ENCODE measurements around the gene ANKRD9.

ANKRD9 gene

GRCh38 chr14:102506626-102506925, 3.0 kb downstream of the ANKRD9 start:
- no peak for TF ChIP-seq CREB1 (IDR thresholded peaks at IDR 0.05; ENCODE audit: low read depth)
- no peak for TF ChIP-seq FOXM1 (IDR thresholded peaks at IDR 0.05; ENCODE audit: borderline replicate concordance, low read depth)
- no peak for TF ChIP-seq TAF1 (IDR thresholded peaks at IDR 0.05; ENCODE audit: low read depth)
- TF ChIP-seq TEAD4 (IDR thresholded peaks at IDR 0.05) = no peak
- TF ChIP-seq NFIC (IDR thresholded peaks at IDR 0.05) = no peak
- TF ChIP-seq EGR1 (IDR thresholded peaks at IDR 0.05) = no peak
- TF ChIP-seq YY1 (IDR thresholded peaks at IDR 0.05; ENCODE audit: low read depth) = no peak

GRCh38 chr14:102505775-102506625, 3.6 kb downstream of the ANKRD9 start:
- no peak for TF ChIP-seq REST (IDR thresholded peaks at IDR 0.05; ENCODE audit: low read depth)
- no peak for TF ChIP-seq CREB1 (IDR thresholded peaks at IDR 0.05; ENCODE audit: low read depth)
- no peak for TF ChIP-seq FOXM1 (IDR thresholded peaks at IDR 0.05; ENCODE audit: borderline replicate concordance, low read depth)
- no peak for TF ChIP-seq TEAD4 (IDR thresholded peaks at IDR 0.05)
- TF ChIP-seq EP300 (IDR thresholded peaks at IDR 0.05; ENCODE audit: borderline replicate concordance) = no peak
- TF ChIP-seq CEBPB (IDR thresholded peaks at IDR 0.05) = no peak
- no peak for TF ChIP-seq NFIC (IDR thresholded peaks at IDR 0.05)
- no peak for TF ChIP-seq USF1 (IDR thresholded peaks at IDR 0.05)
- no peak for TF ChIP-seq RAD21 (IDR thresholded peaks at IDR 0.05; ENCODE audit: low read depth)
- TF ChIP-seq TAF1 (IDR thresholded peaks at IDR 0.05; ENCODE audit: low read depth) = no peak
- no peak for TF ChIP-seq MAX (IDR thresholded peaks at IDR 0.05)
- TF ChIP-seq EGR1 (IDR thresholded peaks at IDR 0.05) = no peak
- TF ChIP-seq ZBTB7A (IDR thresholded peaks at IDR 0.05; ENCODE audit: low read depth) = no peak
- TF ChIP-seq YY1 (IDR thresholded peaks at IDR 0.05; ENCODE audit: low read depth) = no peak
- no peak for TF ChIP-seq TCF12 (IDR thresholded peaks at IDR 0.05; ENCODE audit: low read depth)

- TF ChIP-seq NFIC (IDR thresholded peaks at IDR 0.05) (no peak), RAD21 (IDR thresholded peaks at IDR 0.05; ENCODE audit: low read depth) (no peak), YY1 (IDR thresholded peaks at IDR 0.05; ENCODE audit: low read depth) (no peak)
Observed at GRCh38 chr14:102505000-102505619, 4.5 kb downstream of the ANKRD9 start.

- TF ChIP-seq EGR1 (IDR thresholded peaks at IDR 0.05) (no peak), ZBTB7A (IDR thresholded peaks at IDR 0.05; ENCODE audit: low read depth) (no peak), FOXM1 (IDR thresholded peaks at IDR 0.05; ENCODE audit: borderline replicate concordance, low read depth) (no peak), USF1 (IDR thresholded peaks at IDR 0.05) (no peak), CEBPB (IDR thresholded peaks at IDR 0.05) (no peak), CREB1 (IDR thresholded peaks at IDR 0.05; ENCODE audit: low read depth) (no peak), MAX (IDR thresholded peaks at IDR 0.05) (no peak), TEAD4 (IDR thresholded peaks at IDR 0.05) (no peak), REST (IDR thresholded peaks at IDR 0.05; ENCODE audit: low read depth) (no peak), YY1 (IDR thresholded peaks at IDR 0.05; ENCODE audit: low read depth) (no peak), EP300 (IDR thresholded peaks at IDR 0.05; ENCODE audit: borderline replicate concordance) (no peak), NFIC (IDR thresholded peaks at IDR 0.05) (no peak)
Observed at GRCh38 chr14:102504328-102504999, 5.1 kb downstream of the ANKRD9 start.

GRCh38 chr14:102503641-102504327, 5.8 kb downstream of the ANKRD9 start:
- TF ChIP-seq NFIC (IDR thresholded peaks at IDR 0.05) = no peak
- no peak for TF ChIP-seq TAF1 (IDR thresholded peaks at IDR 0.05; ENCODE audit: low read depth)
- no peak for TF ChIP-seq MAX (IDR thresholded peaks at IDR 0.05)
- TF ChIP-seq USF1 (IDR thresholded peaks at IDR 0.05) = no peak
- no peak for TF ChIP-seq CREB1 (IDR thresholded peaks at IDR 0.05; ENCODE audit: low read depth)
- TF ChIP-seq FOXM1 (IDR thresholded peaks at IDR 0.05; ENCODE audit: borderline replicate concordance, low read depth) = no peak
- no peak for TF ChIP-seq EP300 (IDR thresholded peaks at IDR 0.05; ENCODE audit: borderline replicate concordance)
- TF ChIP-seq TEAD4 (IDR thresholded peaks at IDR 0.05) = no peak
- TF ChIP-seq CEBPB (IDR thresholded peaks at IDR 0.05) = no peak
- no peak for TF ChIP-seq YY1 (IDR thresholded peaks at IDR 0.05; ENCODE audit: low read depth)
- no peak for TF ChIP-seq ZBTB7A (IDR thresholded peaks at IDR 0.05; ENCODE audit: low read depth)
- no peak for TF ChIP-seq TCF12 (IDR thresholded peaks at IDR 0.05; ENCODE audit: low read depth)
- no peak for TF ChIP-seq RAD21 (IDR thresholded peaks at IDR 0.05; ENCODE audit: low read depth)
- no peak for TF ChIP-seq REST (IDR thresholded peaks at IDR 0.05; ENCODE audit: low read depth)
- TF ChIP-seq EGR1 (IDR thresholded peaks at IDR 0.05) = no peak

Measured in Ishikawa (cell line).